ENCODE measurements around the gene VPS26B.

GRCh38 chr11:134229126-134229790 lies 4.8 kb downstream of the VPS26B start:
- no peak for TF ChIP-seq POLR2AphosphoS5 (IDR thresholded peaks at IDR 0.05; ENCODE audit: low read depth, low read length)
- no peak for TF ChIP-seq POLR2A (IDR thresholded peaks at IDR 0.05; ENCODE audit: low read depth, low read length)
- no peak for TF ChIP-seq TAF1 (IDR thresholded peaks at IDR 0.05; ENCODE audit: borderline replicate concordance, low read depth, low read length)
